Activated effector memory CD4-positive, alpha-beta T cell treated with Interleukin-2 at 50 U/mL for 16 hours (primary cell): ENCODE measurements around the gene SBK3.
"Not testable (repeated sequence)": the region's sequence is repeated elsewhere in the genome, so short reads cannot be mapped to it uniquely, and the experiment has no call there.

Experiments used
- DNase-seq: peaks from one replicate; pipeline ENCODE4 v3.0.0-alpha.2; 2020

The SBK3 gene, protein sequence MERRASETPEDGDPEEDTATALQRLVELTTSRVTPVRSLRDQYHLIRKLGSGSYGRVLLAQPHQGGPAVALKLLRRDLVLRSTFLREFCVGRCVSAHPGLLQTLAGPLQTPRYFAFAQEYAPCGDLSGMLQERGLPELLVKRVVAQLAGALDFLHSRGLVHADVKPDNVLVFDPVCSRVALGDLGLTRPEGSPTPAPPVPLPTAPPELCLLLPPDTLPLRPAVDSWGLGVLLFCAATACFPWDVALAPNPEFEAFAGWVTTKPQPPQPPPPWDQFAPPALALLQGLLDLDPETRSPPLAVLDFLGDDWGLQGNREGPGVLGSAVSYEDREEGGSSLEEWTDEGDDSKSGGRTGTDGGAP

GRCh38 chr19:55545443-55545842 lies at the start of gene SBK3:
SBK3 (minus strand) TSS chr19:55545543; CDS start chr19:55545543, 0 bp downstream.
- no peak for DNase-seq

DNA sequence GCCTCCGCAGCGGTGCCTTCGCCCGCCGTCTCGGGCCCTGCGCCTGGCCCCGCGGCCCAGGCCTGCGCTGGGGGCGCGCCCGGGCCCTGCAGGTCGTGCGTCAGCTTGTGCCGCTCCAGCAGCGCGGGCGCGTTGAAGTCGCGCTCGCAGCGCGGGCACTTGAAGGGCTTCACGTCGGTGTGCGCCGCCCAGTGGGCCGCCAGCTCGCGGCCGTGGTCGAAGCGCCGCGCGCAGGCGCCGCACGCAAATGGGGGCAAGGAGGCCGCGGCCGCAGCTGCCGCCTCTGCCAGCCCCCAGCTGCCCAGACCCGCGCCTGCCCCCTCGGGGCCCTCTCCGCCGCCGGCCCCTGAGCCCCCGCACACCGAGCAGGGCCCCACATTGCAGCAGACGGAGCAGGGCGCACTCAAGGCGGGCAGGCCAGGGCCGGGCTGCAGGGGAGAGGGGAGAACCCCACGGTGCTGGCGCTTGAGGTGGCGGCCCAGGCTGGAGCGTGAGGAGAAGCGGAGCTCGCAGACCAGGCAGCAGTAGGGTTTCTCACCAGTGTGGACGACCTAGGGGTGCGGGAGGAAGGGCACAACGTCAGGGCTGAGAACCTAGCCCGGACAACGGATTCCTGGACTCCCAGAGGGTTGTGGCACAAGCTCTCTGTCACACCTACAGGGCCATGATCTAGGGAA lies 47.9 kb upstream of the SBK3 start:
- DNase-seq = no peak

DNA sequence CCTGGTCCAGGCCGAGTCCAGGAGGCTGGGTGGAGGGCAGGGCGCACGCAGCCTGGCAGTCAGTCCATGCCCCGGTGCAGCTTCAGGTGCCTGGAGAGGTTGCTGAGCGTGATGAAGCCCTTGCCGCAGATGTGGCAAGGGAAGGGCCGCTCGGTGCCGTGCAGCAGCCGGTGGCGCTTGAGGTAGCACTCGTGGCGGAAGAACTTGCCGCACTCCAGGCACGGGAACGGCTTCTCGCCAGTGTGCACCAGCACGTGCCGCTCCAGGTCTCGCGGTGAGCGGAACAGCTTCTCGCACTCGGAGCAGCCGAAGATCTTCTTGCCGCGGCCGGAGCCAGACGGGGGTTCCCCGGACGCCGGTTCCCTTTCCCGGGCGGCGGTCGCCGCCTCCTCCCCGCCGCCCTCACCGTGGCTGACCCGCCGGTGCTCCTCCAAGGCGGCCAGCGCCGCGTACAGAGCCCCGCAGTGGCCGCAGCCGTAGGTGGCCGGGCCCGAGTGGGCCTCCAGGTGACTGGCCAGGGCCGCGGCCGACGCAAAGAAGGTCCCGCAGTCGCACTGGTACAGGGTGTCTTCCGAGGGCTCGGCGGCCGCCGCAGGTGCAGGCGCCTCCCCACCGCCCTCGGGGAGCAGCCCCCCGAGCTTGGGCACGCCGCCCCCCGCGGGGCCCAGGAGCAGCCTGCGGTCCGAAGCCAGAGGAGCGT lies 47.2 kb upstream of the SBK3 start:
- DNase-seq = no peak

- no peak for DNase-seq
Measured at GRCh38 chr19:55591555-55591954, 46.2 kb upstream of the SBK3 start.

DNA sequence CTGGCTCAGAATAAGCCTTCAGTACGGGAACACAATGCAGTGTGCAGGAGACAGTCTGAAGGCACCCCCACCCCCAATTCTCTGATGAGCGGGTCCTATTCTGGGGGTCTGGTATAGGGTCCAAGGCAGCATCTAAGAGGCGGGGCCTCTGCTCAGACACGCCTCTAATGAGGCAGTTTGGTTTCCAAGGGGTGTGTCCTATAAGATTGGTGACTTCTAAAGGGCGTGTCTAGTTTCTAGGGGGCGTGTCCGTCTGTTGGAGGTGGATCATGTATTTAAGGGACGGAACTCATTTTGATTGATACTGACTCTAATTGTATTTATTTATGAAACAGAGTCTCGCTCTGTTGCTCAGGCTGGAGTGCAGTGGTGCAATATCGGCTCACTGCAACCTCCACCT lies 45.3 kb upstream of the SBK3 start:
- no peak for DNase-seq

GRCh38 chr19:55590109-55590508 lies 44.8 kb upstream of the SBK3 start:
- DNase-seq = no peak

- no peak for DNase-seq
Measured at GRCh38 chr19:55588738-55589137, 43.4 kb upstream of the SBK3 start.

DNA sequence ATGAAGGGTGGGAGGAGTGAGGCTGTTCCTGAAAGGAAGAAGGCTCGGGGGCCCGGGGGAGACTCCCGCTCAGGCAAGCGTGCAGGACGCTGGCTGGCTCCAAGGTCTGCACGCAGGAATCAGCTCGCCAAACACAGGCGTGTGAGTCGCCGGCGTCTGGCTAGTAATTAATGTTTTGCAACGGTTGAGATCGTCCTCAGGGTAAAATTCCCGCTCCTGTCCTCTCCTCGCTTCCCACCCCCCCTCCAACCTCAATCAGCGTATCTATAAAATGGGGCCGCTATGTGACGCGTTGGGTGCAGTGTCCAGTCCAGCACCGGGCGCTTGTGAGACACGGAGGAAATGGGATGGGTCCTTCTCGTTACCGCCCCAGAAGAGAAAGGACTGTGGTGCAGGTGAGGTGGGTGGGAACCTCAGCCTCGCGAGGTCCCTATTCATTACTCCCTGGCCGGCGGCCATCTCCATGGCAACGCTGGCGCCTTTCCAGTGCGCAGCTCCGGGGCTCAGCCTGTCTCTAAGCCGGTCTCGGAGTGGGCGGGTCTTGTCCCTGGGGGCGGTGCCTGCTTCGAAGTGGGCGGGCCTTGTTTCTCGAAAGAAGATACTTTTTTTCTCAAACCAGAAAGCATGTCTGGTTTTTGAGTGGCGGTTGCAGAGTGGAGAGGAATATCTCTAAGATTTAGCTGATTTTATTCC lies 41.8 kb upstream of the SBK3 start:
- DNase-seq = peak; percentile 83

DNA sequence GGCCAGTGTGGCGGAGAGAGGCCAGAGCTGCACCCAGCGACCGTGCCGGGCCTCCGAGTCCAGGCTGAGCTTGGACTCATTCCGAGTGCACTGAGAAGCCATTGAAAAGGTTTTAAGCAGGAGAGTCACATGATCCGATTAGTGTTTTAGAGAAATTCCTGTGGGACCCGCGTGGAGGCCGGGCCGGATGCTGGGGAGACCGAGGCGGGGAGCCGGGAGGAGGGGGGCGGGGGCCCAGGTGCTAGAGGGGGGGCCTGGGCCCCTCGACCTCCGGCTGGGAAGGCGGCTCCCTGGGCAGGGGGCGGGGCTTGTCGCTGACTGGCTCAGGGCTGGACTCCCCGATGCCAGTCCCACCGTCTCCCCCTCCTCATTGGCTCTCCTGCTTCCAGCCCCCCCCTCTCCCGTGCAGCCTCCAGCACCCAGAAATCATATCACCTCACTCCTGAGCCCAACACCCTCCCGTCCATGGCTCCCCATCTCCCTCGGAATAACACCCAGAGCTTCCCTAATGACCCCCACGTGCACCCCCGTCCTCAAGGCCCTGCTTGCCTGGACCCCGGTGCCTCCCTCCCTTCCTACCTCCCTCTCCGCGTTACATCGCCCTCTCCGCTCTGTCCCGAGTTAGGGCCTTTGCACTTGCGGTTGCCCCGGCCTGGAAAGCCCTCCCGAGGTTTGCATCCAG lies 40.5 kb upstream of the SBK3 start:
- peak; percentile 17 for DNase-seq

DNA sequence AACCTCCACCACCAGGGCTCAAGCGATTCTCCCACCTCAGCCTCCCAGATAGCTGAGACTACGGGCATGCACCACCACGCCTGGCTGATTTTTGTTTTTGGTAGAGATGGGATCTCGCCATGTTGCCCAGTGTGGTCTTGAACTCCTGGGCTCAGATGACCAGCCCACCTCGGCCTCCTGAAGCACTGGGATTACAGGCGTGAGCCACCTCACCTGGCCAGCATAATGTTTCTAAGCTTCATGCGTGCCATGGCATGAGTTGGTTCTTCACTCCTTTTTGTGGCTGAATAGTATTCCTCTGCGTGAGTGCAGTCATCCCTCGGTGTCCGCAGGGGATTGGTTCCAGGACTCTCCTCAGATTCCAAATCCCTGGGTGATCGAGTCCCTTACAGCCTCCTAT lies 39.5 kb upstream of the SBK3 start:
- DNase-seq = no peak

- not testable (repeated sequence) for DNase-seq
Measured at GRCh38 chr19:55583897-55584296, 38.6 kb upstream of the SBK3 start.

- not testable (repeated sequence) for DNase-seq
Measured at GRCh38 chr19:55582284-55582683, 36.9 kb upstream of the SBK3 start.

DNA sequence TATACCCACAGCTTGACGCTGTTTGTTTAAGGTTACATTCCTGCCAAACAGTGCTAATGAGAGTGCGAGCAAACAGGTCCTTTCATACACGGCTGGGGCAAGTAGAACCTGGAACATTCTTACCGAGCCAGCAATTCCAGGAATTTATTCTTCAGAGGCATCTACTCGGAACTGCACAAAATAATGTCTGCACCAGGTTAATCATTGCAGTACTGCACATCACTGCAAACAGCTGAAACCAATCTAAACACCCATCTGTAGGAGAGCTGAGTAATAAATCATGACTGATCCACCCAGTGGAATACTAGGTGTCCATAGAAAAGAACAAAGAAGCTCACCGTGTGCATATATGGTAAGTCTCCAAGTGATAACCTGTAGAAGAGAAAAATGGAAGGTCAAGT lies 36.5 kb upstream of the SBK3 start:
- DNase-seq = no peak

DNA sequence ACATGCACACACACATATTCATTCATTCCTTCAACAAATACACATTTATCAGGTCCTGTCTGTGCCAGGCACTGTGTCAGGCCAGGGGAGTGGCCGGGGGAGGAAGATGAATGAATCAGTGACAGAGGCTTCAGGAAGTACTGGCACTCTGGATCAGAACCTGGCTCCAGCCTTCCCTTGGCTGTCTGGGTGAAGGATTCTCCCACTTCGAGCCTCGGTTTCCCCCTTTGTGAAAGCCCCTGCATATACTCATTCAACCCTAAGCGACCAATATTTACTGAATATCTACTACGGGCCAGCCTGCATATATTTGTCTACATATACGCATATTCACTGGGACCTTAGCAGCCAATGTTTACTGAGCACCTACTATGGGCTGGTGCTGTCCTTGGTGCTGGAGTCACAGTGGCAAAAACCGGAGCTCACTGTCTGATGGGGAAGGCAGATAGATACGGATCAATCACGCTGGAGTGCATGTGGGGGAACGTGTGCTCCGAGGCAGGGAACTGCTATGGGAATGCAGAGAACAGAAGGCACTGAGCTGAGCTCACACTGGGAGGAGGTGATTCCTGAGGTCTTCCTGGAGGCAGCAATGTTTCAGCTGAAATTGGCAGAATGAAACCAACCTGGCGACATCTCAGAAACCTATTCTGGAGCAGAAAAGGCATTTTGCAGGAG lies 35.9 kb upstream of the SBK3 start:
- no peak for DNase-seq

DNA sequence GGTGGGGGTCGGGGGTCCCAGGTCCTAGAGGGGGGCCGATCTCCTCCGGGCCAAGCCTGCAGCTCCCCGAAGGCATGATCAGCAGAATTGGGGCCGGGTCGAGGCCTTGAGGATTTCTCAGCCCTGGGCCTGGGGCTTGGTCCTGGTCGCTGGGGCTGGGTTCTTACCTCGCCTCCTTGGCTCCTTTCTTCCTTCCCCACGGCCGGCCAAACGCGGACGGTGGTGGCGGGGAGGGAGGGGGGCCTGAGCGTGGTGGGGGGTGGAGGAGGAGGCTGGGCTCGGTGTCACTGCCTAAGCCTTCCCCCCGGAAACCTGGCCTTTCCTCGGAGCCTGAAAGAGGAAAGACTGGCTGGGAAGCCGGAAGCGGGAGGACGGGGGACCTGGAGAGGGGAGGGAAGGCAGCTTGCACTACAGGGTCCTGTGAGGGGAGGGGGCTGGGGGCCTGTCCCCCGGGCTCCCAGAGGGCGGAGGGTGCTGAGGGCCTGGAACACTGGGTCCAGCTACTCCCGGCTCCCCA lies 35.3 kb upstream of the SBK3 start, which contains the start of gene ZNF579:
Gene ZNF579 (minus strand): TSS at position 221 of the 517 bp plus-strand sequence. CDS start 1,209 bp downstream, outside the sequence.
- DNase-seq = peak; percentile 62

DNA sequence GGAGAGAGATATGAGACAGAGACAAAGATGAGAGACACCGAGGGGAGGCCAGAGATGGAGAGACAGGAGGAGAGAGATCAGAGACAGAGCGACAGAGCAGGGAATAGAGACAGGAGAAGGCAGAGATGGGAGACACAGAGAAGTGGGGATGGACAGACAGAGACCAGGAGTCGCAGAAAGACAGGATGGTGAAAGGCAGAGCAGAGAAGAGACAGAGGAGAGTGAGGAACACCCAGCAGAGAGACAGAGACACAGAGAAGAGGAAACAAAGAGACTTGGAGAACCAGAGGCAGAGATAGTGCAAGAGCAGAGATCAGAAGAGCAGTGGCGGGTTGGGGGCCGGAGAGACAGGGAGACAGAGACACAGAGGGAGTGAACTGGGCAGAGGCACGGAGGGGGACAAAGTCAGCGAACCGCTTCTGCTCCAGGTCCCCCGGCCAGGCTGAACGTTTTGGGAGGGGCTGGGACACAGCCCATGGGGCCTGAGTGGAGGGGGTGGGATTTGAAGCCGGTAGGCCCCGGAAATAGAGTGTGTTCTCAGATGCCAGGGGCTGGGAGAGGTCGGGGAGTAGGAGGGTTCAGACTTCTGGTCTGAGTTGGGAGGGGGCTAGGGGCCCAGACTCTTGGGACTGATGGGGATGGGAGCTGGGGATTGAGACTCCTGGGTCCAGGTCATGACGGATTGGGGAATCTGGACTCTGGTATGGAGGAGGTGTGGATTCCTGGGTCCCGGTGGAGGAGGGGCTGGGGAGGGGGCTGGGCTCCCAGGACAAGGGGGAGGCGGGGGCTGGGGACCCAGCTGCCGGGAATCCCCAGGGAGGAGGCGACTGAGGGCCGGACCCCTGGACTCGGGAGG lies 34.7 kb upstream of the SBK3 start:
- no peak for DNase-seq

DNA sequence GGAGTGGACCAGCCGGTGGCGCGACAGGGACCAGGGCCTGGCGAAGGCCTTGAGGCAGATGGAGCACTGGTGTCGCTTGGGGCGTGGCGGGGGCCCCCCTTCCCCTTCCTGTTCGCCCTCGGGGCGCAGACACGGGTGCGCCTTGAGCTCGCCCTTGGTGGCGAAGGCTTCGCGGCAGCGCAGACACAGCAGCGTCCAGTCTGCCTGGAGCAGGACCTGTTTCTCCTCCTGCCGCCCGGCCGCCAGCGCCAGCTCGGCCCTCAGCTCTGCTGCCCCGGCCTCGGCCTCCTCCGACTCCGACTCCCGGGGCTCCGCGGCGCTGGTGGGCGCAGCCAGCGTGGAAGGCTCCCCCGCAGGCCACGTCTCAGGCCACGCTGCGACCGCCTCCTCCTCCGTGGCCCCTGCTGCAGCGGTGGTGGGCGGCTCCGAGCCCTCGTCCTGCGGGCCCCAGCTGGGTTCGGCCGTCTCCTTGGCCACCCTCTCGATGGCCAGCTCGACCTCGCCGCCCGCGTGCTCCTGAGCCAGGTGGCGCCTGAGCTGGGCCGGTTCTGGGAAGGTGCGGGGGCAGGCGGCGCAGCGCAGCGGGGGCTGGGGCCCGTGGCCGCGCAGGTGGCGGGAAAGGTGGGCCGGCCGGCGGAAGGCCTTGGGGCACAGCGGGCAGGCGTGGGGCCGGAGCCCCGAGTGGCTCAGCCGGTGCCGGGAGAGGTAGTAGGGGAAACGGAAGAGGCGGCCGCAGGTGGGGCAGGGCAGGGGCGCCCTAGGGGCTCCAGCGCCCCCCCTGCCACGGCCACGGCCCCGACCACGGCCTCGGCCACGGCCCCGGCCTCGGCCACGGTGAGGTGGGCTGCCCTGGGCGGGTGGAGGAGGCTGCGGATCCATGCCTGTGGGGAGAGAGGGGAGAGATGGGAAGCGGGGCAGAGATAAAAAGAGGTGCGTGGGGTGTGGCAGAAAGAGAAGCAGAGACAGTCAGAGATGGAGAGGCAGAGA lies 33.7 kb upstream of the SBK3 start:
- DNase-seq = no peak

DNA sequence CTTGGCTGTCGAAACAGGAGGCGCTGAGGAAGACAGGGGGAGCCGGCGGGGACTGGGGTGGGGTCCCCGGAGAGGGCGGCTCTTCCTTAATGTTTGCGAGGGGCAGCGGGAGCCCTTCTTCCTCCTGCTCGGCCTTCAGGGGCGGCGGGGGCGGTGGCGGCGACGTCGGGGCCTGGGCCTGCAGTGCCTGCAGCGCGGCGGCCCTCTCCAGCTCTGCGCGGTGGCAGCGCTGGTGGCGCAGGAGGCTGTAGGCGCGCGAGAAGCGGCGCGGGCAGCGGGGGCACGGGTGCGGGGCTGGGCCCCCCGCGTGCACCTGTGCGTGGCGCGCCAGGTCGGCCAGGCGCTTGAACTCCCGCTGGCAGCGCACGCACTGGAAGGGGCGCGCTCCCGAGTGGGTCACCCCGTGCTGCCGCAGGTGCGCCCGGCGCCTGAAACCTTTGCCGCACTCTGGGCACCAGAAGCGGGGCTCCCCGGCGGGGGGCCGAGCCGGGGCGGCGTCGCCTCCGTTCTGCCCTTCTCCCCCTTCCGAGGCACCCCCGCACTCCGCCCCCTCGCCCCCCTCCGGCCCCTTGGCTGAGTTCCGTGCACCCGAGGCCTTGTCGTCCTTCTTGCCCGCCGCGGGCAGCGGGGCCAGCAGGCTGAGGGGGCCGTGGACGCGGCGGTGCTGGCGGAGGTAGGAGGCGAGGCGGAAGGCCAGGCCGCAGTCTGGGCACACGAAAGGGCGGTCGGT lies 32.9 kb upstream of the SBK3 start:
- no peak for DNase-seq

DNA sequence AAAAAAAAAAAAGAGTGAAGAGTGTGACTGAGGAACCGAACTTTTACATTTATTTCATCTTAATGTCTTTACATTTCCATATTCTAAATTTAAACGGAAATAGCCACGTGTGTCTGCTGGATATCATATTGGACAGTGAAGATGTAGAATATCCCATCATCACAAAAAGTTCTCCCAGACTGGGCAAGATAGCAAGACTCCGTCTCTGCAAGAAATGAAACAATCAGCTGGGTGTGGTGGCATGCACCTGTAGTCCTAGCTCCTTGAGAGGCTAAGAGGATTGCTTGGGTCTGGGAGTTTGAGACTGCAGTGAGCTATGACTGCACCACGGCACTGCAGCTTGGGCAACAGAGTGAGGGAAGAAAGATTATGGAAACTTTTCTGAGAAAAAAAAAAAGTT lies 31.4 kb upstream of the SBK3 start:
- no peak for DNase-seq
